Kidney (tissue), 14 donors: ENCODE data around the gene MPZL1. TPM values are rescaled to one million over a fixed set of nuclear protein-coding genes. Genes with fewer than 3 reads are reported as not detected.

ENCODE experiments used
- DNase-seq, 5 donors: peaks; one replicate each; pipeline ENCODE4 v3.0.0-alpha.2; 2013 to 2020
- FAIRE-seq: peaks from 2 replicates; lab custom pipeline; 2012; peaks lifted over from hg19 to GRCh38; lab: Jason Lieb, UNC
- H3K27ac ChIP-seq, 2 donors: one replicate each; pipeline ENCODE4 v1.7.0; 2013; ENCODE audit warnings: low read depth in 2 of 2, low read length in 2 of 2, inconsistent platforms in 1 of 2
- H3K27me3 ChIP-seq: one replicate; pipeline ENCODE4 v1.7.1; 2013; ENCODE audit warnings: low read length, inconsistent platforms; ENCODE audit not compliant: control insufficient read depth, insufficient read depth
- H3K36me3 ChIP-seq, 3 donors: one replicate each; pipeline versions ENCODE4 v1.7.0 to v1.7.1; 2013; ENCODE audit warnings: low read length in 3 of 3, control low read depth in 1 of 3, inconsistent platforms in 1 of 3; ENCODE audit not compliant: insufficient read depth in 3 of 3, control insufficient read depth in 2 of 3
- H3K4me1 ChIP-seq, 3 donors: one replicate each; pipeline versions ENCODE4 v1.7.0 to v1.7.1; 2013; ENCODE audit warnings: low read length in 3 of 3, inconsistent platforms in 1 of 3, low read depth in 1 of 3; ENCODE audit not compliant: control insufficient read depth in 2 of 3, insufficient read depth in 2 of 3
- H3K4me3 ChIP-seq, 3 donors: one replicate each; pipeline versions ENCODE4 v1.7.0 to v1.8.1; 2013; ENCODE audit warnings: low read length in 3 of 3, control low read depth in 1 of 3, inconsistent platforms in 1 of 3
- H3K9ac ChIP-seq, 3 donors: one replicate each; pipeline versions ENCODE4 v1.7.0 to v1.7.1; 2013; ENCODE audit warnings: low read length in 3 of 3, control low read depth in 1 of 3, inconsistent platforms in 1 of 3
- H3K9me3 ChIP-seq, 3 donors: one replicate each; pipeline versions ENCODE4 v1.7.0 to v1.7.1; 2013; ENCODE audit warnings: low read length in 3 of 3, control low read depth in 1 of 3, inconsistent platforms in 1 of 3; ENCODE audit not compliant: control insufficient read depth in 2 of 3, insufficient read depth in 1 of 3
- intact Hi-C: fragments of 100-400 bp; cut with DNase I; formaldehyde crosslinking; loops from one replicate; pipeline ENCODE4 v1.11.1; 2022
- polyA plus RNA-seq: library from polyadenylated mRNA; stranded (reverse); fragments of 350-450 nt; fragmentation: Illumina TruSeq; extraction: RNeasy Lipid Tissue Mini Kit (QIAGEN cat#74804); gene quantifications from one replicate; pipeline ENCODE4 v1.2.3, GENCODE V29; 2014; ENCODE audit warnings: low read depth, low replicate concordance; ENCODE audit not compliant: insufficient read depth
- total RNA-seq: library from RNA; stranded (reverse); fragmentation: NEBNext Ultra II Directional; extraction: Animal tissue kit (Norgen Biotek cat#: 25700); gene quantifications from one replicate; pipeline ENCODE4 v1.2.1, GENCODE V29; 2021
- TF ChIP-seq, protein P1 (sequence below): IDR thresholded peaks from 3 replicates; pipeline ENCODE4 v1.5.1; 2012; ENCODE audit warnings: mild to moderate bottlenecking, moderate library complexity, borderline replicate concordance; ENCODE audit not compliant: insufficient read depth; ENCODE audit errors: extremely low read depth
- donor health status: control.
- donor health status: control.
- donor health status: control.
- donor health status: control.
- donor health status: control.
- donor health status: DM: yes; HTN: yes; CAD: no.
- donor health status: Normal renal cell carcinoma (clear cell type).

The MPZL1 gene
- total and polyA plus RNA-seq, 2 donors from 2014 or later = 42.1 to 98.3 TPM

DNA sequence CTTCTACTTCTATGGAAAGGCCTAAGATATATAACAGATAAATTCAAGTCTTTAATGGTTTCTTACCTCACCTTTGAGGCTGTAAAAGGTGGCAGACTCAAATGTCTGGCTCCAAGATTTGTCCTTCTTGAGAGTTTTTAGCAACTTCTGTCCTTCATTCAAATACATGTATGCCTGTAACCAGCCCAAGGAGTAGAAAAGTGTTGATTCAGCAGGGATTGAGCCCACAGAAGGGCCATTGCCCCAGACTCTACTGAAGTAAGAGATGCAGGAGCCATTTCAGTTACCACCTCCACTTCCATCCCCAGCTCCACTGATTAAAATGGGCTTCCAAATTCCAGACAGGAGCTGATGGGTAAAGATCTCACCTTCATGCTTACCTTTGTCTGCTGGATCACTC lies 112.1 kb downstream of the MPZL1 start:
- no peak overlapping the region for H3K9ac ChIP-seq
- FAIRE-seq = no peak

DNA sequence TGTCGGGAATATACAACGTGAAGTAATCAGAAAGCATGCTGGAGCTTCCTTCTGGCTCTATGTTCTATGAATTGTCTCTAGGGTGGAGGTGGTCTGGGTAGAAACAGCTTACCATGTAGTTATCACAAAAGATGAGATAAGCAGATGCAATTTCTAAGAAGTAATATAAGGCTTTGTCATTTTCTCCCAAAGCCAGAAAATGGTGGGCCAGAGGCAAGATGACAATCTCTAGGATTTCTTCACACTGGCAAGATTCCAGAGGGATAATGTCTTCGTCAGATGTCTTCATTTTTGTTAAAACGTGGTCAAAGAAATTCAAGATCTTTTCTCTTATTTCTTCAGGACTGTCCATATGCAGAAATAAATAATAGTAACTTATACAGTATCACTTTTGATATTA lies 114.4 kb downstream of the MPZL1 start:
- Histone ChIP-seq H3K9me3 (no peaks in the 10 kb centered on the region), H3K36me3 (no peaks in the 10 kb centered on the region), H3K9ac (no peak overlapping the region), H3K27ac (no peak overlapping the region), H3K4me3 (no peak overlapping the region), H3K4me1 (no peaks in the 10 kb centered on the region), H3K27me3 (no peaks in the 10 kb centered on the region)
- intact Hi-C loops = no loop called here
- no peak for DNase-seq
- TF ChIP-seq, protein P1, sequence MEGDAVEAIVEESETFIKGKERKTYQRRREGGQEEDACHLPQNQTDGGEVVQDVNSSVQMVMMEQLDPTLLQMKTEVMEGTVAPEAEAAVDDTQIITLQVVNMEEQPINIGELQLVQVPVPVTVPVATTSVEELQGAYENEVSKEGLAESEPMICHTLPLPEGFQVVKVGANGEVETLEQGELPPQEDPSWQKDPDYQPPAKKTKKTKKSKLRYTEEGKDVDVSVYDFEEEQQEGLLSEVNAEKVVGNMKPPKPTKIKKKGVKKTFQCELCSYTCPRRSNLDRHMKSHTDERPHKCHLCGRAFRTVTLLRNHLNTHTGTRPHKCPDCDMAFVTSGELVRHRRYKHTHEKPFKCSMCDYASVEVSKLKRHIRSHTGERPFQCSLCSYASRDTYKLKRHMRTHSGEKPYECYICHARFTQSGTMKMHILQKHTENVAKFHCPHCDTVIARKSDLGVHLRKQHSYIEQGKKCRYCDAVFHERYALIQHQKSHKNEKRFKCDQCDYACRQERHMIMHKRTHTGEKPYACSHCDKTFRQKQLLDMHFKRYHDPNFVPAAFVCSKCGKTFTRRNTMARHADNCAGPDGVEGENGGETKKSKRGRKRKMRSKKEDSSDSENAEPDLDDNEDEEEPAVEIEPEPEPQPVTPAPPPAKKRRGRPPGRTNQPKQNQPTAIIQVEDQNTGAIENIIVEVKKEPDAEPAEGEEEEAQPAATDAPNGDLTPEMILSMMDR = no peak
- no peak for FAIRE-seq

More for the DNA sequence above, 112.1 kb downstream of the MPZL1 start:
- TF ChIP-seq, protein P1 = no peak
- H3K9me3 ChIP-seq = no peaks in the 10 kb centered on the region
- no peaks in the 10 kb centered on the region for H3K4me1 ChIP-seq
- H3K27ac ChIP-seq = no peak overlapping the region
- H3K4me3 ChIP-seq = no peak overlapping the region
- H3K36me3 ChIP-seq = no peaks in the 10 kb centered on the region
- H3K27me3 ChIP-seq = no peaks in the 10 kb centered on the region
- intact Hi-C loops = no loop called here
- DNase-seq = no peak

DNA sequence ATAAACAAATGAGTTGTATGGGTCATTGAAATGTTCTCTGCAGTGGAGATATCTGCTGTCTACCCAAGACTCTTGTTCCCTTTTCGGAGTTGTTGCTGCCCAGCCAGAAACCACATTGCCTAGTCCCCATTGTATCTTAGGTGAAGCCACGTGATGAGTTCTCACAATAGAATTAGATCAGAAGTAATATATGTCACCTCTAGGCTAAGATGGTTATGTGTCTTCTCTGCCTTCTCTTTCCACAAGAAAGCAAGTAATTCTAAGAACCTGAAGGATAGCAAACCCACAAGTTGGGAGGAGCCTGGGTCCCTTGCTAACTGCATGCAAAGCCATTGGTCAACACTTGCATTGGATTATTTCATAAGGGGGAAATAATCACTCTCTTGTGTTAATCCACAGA lies 115.5 kb downstream of the MPZL1 start:
- no peak overlapping the region for H3K4me3 ChIP-seq
- H3K9ac ChIP-seq = no peak overlapping the region
- no peak for DNase-seq
- no peak overlapping the region for H3K27ac ChIP-seq
- H3K9me3 ChIP-seq = no peaks in the 10 kb centered on the region
- no peaks in the 10 kb centered on the region for H3K36me3 ChIP-seq
- FAIRE-seq = no peak
- no peaks in the 10 kb centered on the region for H3K4me1 ChIP-seq
- no peaks in the 10 kb centered on the region for H3K27me3 ChIP-seq
- TF ChIP-seq, protein P1 = no peak
- intact Hi-C loops = no loop called here

DNA sequence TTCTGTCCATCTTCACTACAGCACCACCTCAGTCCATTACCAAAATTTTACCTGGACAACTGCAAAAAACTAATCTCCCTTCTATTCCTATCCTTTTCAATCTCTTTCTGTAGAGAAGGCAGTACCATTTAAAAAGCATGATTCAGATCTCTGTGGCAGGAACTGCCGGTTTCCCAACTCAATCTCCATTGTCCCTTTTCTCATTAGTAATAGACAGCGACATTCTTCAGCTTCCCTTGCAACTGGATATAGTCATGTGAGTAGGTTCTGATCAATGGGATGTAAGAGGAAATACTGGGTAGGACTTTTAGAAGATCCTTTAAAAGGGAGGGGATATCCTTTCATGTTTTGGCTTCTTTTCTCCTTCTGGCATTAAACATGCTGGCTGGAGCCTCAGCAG lies 117.2 kb downstream of the MPZL1 start:
- FAIRE-seq (no peak), DNase-seq (no peak)
- Histone ChIP-seq H3K9ac (no peak overlapping the region), H3K27me3 (no peaks in the 10 kb centered on the region), H3K9me3 (no peaks in the 10 kb centered on the region), H3K36me3 (no peaks in the 10 kb centered on the region), H3K27ac (no peak overlapping the region), H3K4me1 (no peaks in the 10 kb centered on the region), H3K4me3 (no peak overlapping the region)
- TF ChIP-seq, protein P1 = no peak
- intact Hi-C loops = no loop called here
